LNCaP clone FGC (cell line): Measurements from ENCODE around the gene IMP3.

Source experiments
- DNase-seq: peaks from one replicate; pipeline ENCODE4 v3.0.0-alpha.2; 2011; ENCODE audit warnings: low read depth
- H3K4me3 ChIP-seq: 2 replicates; pipeline ENCODE4 v1.5.1; 2011; ENCODE audit warnings: mild to moderate bottlenecking, low read depth, low read length, control low read depth
- CTCF ChIP-seq: IDR thresholded peaks from 2 replicates; pipeline ENCODE4 v1.5.1; 2012; ENCODE audit warnings: mild to moderate bottlenecking; ENCODE audit not compliant: control insufficient read depth, insufficient read depth; ENCODE audit errors: extremely low read depth

The IMP3 gene

GRCh38 chr15:75648156-75649000 is 8.4 kb upstream of the IMP3 start:
- no peak for DNase-seq
- peak overlapping the region; percentile 91 for H3K4me3 ChIP-seq
- no peak for TF ChIP-seq CTCF

- TF ChIP-seq CTCF, result peak; percentile 36
- peak within 1 kb of the TSS; percentile 91 for H3K4me3 ChIP-seq
- DNase-seq, result no peak
These were observed 7.5 kb upstream of the IMP3 start, which contains the start of gene SNX33 for GRCh38 chr15:75647370-75648155. Gene SNX33 (plus strand): TSS chr15:75647912. CDS start chr15:75649103, 1,191 bp downstream.

- H3K4me3 ChIP-seq, result peak overlapping the region; percentile 91
- no peak for DNase-seq
- TF ChIP-seq CTCF, result no peak
These were observed 6.9 kb upstream of the IMP3 start for GRCh38 chr15:75646944-75647364.

GRCh38 chr15:75646112-75646943 is 6.3 kb upstream of the IMP3 start:
- DNase-seq, result no peak
- TF ChIP-seq CTCF, result no peak
- peak overlapping the region; percentile 91 for H3K4me3 ChIP-seq

- no peak for DNase-seq
- no peak overlapping the region for H3K4me3 ChIP-seq
- TF ChIP-seq CTCF, result no peak
These were observed 4.4 kb upstream of the IMP3 start for GRCh38 chr15:75644376-75644775.

GRCh38 chr15:75641603-75642002 is 1.6 kb upstream of the IMP3 start:
- DNase-seq, result no peak
- no peak for TF ChIP-seq CTCF
- no peak overlapping the region for H3K4me3 ChIP-seq
